Measurements from ENCODE around the gene PLXND1. TPM values are rescaled to one million over a fixed set of nuclear protein-coding genes. Genes with fewer than 3 reads are reported as not detected.

PLXND1 gene, protein sequence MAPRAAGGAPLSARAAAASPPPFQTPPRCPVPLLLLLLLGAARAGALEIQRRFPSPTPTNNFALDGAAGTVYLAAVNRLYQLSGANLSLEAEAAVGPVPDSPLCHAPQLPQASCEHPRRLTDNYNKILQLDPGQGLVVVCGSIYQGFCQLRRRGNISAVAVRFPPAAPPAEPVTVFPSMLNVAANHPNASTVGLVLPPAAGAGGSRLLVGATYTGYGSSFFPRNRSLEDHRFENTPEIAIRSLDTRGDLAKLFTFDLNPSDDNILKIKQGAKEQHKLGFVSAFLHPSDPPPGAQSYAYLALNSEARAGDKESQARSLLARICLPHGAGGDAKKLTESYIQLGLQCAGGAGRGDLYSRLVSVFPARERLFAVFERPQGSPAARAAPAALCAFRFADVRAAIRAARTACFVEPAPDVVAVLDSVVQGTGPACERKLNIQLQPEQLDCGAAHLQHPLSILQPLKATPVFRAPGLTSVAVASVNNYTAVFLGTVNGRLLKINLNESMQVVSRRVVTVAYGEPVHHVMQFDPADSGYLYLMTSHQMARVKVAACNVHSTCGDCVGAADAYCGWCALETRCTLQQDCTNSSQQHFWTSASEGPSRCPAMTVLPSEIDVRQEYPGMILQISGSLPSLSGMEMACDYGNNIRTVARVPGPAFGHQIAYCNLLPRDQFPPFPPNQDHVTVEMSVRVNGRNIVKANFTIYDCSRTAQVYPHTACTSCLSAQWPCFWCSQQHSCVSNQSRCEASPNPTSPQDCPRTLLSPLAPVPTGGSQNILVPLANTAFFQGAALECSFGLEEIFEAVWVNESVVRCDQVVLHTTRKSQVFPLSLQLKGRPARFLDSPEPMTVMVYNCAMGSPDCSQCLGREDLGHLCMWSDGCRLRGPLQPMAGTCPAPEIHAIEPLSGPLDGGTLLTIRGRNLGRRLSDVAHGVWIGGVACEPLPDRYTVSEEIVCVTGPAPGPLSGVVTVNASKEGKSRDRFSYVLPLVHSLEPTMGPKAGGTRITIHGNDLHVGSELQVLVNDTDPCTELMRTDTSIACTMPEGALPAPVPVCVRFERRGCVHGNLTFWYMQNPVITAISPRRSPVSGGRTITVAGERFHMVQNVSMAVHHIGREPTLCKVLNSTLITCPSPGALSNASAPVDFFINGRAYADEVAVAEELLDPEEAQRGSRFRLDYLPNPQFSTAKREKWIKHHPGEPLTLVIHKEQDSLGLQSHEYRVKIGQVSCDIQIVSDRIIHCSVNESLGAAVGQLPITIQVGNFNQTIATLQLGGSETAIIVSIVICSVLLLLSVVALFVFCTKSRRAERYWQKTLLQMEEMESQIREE (N-terminal part only)
- total RNA-seq, result 250 and 259 TPM in 2 replicates

DNA sequence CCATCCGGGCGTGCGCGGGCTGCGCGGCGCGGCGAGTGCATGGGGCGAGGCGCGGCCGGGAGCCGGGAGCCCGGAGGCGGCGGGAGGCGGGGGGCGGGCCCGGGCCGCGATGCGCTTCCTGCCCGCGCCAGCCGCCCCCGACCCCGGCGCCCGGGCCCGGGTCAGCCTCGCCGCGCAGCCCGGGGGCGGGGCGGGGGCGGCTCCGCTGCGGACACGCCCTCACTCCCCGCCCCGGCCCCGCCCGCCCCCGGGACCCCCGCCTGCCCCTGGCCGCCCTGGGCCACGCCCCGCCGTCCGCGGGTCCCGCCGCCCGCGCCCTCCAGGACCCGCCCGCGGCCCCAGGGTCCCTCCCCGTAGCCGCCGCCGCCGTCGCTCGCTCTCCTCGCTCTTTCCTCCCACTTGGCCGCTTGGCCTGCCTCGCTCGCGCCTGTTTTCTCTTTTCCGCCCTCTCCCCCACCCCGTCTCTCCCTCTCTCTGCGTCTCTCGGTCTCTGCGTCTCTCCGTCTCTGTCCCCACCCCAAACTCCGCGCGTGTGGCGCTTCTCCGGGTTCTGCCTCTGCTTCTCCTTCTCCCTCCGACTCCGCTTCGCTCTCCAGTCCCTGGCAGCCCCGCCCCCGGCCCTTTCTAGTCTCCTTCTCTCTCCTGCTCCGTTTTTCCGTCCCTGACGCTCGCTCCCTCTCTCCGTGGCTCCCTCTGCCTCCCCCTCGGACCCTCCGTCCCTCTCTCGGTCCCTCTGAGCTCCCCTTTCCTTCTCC lies at the start of gene PLXND1:
Gene PLXND1, minus strand, starts transcription at position 41 of the 755 bp plus-strand sequence. Its CDS starts 37 bp downstream, at position 4.

DNA sequence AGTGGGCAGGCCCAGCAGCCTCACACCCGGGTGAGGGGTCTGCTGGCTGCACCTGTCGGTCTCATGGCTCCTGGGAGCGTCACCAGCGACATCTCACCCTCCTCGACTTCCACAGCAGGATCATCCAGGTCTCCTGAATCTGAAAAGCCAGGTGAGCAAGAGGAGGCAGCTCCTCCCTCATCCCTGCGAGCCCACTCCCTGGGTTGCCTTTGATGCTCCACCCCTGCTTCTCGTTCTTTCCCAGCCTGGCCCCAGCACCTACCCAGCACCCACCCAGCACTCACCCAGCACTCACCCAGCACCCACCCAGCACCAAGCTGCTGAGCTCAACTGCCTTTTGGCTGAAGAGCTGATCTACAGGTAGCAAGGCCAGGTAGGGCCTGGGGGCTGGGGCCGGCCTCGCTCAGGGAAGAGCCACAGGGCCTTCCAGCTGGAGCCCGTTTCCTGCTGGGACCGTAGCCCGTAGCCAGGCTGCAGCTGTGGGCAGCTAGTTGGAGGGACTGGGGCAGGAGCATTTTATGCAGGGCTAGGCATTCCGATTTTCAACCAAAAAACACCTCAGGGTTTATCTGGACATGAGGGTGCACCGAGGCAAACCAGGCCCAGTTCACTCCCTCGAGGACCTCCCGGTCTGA lies 63.2 kb downstream of the PLXND1 start, which contains the start of gene H1-8:
Gene H1-8, plus strand, starts transcription at position 20 of the 635 bp plus-strand sequence. Its CDS starts 44 bp downstream, at position 64.

DNA sequence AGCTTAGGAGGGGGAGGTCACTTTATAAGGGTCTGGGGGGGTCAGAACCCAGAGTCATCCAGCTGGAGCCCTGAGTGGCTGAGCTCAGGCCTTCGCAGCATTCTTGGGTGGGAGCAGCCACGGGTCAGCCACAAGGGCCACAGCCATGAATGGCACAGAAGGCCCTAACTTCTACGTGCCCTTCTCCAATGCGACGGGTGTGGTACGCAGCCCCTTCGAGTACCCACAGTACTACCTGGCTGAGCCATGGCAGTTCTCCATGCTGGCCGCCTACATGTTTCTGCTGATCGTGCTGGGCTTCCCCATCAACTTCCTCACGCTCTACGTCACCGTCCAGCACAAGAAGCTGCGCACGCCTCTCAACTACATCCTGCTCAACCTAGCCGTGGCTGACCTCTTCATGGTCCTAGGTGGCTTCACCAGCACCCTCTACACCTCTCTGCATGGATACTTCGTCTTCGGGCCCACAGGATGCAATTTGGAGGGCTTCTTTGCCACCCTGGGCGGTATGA lies 77.8 kb downstream of the PLXND1 start, which contains the start of gene RHO:
Gene RHO, plus strand, starts transcription at position 51 of the 512 bp plus-strand sequence. Its CDS starts 95 bp downstream, at position 146.

Other genes with a start within 250 kb of the PLXND1 start
- gene EFCAB12, start 178.0 kb downstream of the PLXND1 start, total RNA-seq, result 0.24 TPM in 1 of 2 replicates, not detected in the other
- 18.1 and 24.5 TPM in 2 replicates for gene MBD4, start 166.7 kb downstream of the PLXND1 start, total RNA-seq
- gene IFT122, start 166.5 kb downstream of the PLXND1 start, total RNA-seq, result 18.0 and 20.9 TPM in 2 replicates
- not detected in 2 replicates for gene RHO, start 78.0 kb downstream of the PLXND1 start, total RNA-seq
- gene H1-8, start 63.5 kb downstream of the PLXND1 start, total RNA-seq, result not detected in 2 replicates

All from cardiac ventricle fibroblast (primary cell).